ENCODE data around the gene DPCD.

Gene DPCD

DNA sequence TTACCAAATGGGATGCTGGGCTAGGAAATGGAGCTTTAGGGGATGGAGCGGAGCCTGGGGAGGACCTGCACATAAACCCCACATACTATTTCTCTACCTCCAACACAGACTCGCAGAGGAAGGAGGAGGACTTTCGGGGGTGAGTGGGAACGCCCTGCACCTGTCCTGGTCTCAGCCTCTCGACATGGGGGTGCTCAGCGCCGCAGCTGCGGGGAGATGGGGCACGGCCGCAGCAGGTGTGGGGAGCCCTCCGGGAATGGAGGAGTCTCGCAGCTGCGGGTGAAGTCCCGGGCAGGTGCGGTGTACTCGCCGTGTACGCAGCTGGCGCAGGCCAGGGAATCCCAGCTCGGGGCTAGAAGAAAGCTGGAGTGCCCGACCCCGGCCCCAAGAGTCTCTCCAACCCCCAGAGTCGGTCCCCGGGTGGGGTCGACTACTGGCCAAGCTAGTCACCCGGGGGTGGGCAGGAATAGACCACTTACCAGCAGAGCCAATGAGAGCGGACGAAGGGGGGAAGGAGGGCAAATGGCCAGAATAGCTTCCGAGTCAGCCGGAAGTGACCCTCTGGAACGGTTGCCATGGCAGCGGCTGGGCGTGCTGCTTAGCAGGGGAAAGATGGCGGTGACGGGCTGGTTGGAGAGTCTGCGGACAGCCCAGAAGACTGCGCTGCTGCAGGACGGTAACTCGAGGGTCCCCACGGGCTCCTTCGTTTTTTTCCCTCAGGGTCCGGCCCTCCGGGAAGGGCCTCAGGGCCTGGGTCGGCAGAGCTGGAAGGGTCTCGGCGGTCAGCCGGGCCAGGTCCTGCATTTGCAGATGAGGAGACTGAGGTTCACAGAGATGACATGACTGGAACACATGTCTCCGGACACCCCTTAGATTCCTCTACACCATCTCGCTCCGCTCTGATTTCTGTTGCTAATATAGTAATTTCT, at the start of gene DPCD, which contains the start of gene POLL:
Gene DPCD, plus strand, starts transcription at position 597 of the 929 bp plus-strand sequence. Its CDS starts 16 bp downstream, at position 613.
Gene POLL, minus strand, starts transcription at position 533 of the 929 bp plus-strand sequence. CDS start 897 bp downstream, outside the sequence.
- peak; percentile 71 for DNase-seq

DNA sequence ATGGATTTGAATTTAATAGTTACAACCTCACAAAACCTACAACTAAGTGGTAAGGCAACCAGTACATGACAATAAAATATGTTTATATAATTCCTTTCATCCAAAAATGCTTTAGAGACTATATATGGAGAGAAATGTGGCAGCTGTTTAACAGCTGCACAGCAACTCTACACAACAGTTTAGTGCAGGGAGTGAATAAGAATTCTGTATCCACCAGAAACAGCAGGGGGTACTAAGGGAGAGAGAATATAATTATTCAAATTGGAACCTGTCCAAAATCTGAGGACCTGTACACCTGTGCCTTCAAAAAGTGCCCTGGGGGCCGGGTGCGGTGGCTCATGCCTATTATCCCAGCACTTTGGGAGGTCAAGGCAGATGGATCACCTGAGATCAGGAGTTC, 49.7 kb upstream of the DPCD start:
- DNase-seq = no peak

DNA sequence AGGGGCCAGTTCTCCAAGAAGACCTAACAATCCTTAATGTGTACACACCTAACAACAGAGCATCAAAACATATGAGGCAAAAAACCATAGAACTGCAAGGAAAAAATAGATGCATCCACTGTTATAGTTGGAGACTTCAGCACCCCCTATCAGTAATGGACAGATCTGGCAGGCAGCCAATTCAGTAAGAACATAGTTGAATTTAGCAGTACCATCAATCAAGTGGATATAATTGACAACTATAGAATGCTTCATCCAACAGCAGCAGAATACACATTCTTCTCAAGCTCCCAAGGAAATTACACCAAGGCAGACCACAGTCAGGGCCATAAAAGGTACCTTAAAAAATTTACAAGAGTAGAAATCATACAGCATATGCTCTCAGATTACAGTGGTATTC, 42.2 kb upstream of the DPCD start:
- DNase-seq = no peak

DNA sequence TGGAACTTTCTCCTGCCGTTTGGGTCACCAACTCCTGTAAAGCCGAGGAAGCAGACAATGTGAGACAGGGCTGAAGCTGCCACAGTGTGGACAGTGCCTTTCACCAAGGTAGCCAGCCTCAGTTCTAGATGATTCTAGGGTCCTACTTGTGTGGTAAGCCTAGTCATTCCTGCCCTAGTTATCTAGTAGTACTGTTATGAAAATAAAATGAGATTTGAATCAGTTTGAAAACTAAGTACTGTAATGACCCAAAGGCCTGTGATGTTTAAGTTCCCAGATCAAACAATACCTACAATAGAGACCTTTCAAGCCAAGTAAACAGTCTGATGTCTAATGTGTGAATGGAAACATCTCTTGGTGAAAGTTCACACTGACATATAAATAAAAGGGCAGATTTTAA, 37.2 kb upstream of the DPCD start:
- DNase-seq = no peak

DNA sequence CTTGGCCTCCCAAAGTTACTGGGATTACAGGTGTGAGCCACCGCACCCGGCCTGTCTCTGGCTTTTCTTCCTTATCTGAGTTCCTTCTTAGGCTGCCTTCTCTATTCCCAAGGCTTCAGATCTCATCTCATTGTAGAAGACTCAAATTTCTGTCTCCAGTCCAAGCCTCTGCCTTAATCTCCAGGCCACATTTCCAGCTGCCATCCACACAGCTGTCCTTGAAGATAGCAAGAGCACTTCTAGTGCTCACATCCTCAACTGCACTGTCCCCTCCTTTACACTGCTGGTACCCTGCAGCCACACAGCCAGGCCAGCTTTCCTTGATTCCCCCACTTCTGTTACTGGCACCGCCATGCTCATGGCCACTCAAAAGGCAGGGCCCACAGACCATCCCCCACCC, 35.7 kb upstream of the DPCD start:
- no peak for DNase-seq

DNA sequence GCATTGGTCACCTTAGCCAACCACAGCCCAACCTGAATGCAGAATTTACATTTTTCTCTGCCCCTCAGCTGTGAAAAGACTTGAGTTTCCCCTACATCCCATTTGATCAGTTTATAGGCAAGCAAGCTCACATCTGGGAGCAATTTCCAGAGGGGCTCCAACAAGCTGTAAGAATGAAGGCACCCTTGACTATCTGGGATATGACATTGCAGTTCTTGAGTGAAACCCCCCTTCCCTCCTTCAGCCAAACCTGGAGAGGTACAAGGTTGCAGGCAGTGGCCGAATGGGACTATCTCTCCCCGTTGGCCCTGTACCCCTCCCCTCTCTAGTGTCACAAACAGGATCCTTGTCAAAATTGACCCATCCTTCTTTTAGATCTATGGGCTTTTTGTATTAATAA, 30.6 kb upstream of the DPCD start:
- no peak for DNase-seq

DNA sequence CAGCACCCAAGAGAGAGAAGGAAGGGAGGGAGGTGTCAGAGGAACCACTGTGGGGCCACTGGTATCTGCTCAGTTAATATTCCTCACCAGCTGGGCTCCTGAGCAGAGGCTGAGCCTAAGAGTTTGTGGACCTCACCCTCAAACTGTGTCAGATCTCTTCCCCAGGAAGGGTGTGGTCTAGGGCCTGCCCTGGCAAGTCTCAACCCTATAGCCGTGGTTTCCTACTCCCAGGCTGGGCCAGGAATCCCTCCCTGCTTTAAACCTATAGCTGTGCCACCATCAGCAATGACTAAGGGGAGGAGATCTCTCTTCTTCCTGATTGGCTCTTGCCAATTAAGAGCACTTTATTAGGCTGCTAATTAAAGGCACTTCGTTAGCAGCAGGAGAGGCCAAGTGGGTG, 29.9 kb upstream of the DPCD start:
- no peak for DNase-seq

DNA sequence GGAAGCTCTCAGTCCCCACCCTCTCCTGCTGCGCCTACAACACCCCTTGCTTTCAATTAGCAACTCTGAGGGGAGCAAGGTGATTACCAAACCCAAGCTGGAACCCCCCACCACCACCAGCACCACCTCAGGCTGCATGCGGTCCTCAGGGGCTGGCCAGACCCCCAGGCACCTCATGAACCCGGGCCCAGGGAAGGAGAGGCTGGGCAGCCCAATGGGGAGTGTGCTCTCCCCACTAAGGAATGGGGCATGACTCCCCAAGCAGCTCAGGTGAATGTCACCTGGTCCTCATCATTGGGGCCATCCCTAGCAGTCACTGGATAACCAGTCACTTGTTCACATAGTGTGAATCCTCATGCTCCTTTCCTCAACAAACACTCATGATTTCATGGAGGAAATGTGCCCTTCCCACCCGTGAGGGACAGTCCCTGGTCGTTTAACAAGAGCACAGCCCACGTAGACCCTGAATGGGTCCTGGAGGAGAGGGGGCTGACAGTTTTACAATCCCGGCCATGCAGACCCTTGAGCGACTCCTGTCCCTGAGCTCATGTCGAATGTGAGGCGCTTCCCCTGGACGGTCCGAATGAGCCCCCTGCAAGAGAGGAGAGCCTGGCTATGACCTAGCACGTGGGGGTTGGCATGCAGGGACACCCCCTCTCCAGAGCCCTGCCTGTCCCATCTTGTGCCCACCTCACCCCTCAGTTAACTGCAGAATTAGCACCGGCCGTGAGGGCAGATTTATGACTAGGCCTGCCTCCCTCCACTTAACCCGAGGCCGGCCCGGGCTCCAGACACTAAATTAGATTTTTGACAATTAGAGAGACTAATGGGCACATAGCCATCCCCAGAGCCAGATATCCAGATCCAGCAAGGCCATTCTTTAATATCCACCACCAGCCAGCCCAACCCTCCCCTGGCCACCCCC, 29.2 kb upstream of the DPCD start:
- DNase-seq = no peak

DNA sequence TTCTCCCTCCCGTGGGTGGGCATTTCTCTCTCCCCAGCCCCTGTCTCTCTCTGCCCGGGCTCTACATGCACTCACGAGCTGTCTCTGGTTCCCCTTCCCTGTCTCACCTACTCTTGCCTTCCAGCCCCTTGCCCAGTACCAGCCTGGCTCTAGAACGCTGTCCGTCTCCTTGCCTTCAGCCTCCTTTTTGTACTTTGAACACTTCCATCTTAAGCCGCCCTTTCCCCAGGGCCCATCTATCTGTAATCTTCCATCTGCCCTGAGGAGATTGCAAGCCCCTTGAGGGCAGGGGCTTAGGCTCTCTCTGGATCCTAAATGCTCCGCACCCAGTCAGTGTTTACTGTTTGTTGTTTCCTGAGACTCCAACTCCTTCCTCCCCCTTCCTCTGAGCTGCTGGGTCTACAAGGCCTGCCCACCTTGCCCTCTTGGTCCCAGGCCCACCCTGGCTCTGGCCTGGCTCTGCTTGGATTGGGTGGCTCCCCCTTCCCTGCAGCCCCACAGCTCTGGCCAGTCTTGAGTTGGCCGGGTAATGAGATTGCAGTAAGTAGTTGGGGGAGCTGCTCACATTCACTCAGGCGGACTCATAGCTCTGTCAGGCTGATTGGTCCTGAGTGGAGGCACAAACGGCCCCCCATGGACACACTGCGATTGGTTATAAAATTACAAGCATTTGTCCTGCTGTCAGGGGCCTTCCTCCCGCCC, 28.4 kb upstream of the DPCD start:
- no peak for DNase-seq

DNA sequence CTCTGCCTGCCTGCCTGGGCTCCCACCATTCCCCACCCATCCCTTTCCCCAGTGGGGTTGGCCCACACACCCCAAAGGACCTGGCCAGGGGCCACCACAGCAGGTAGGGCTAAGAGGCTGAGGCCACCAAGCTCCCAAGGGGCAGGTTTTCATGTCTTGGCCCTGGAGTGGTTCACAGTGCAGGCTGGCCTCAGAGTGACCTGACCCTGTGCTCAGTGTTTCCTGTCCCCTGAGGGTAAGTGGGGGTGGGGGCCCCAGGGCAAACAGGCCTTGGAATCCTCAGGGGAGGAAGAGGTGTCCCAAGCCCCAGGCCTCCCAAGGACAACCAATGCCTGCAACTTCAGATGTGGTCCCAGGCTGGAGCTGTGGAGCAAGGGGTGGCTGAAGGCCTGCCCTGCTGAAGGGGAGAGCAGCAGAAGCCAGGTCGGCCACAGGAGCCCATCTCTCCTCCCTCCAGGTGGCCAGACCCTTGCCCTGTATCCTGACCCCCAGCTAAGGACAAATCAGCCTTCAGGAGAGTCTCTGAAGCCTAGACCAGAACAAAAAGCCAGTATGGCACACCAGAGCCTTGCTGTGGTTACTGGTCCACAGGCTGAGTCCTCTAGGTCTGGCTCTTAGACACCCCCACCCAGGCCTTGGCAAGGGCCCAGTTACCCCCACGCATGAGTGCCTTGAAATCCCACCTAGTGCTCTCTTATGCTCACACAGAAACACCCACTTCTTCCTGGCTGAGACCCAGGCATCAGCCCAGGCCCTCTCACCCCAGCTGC, 27.6 kb upstream of the DPCD start:
- no peak for DNase-seq

DNA sequence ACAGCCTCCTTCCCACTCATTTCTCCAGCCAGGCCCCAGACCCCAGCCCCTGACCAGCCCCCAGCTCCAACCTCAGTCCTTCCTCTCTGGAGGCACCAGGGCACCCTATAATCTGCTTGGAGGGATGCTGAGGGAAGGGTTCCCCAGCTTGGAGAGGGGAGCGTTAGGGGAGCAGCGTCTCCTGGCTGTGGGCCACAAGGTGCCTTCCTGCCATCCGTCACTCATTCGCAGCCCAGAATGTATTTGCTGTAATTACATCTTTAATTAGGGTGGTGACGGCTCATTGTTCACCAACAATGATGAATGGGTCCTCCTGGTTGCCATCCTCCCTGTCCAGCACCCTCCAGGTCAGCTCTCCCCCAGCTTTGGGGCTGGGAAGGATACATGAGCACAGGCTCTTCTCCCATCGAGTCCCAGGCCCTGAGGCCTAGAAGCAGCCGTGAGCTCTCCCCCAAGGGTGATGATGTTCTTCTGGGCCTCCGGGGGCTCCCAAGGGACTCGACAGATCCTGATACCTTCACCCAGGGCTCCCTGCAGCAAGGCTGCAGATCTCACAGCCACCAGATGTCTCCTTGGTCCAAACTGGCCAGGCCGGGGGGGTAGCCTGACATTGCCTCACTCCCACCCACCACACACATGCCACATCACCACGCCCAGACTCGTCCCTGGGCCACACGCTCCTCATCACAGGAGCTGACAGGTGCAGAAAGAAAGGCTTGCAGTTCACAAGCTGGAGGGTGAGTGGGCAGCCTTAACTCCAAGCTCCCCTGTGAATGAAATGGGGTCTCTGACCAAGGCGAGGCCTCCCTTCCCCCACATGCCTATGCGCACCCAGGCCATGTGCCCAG, 26.8 kb upstream of the DPCD start:
- DNase-seq = no peak

DNA sequence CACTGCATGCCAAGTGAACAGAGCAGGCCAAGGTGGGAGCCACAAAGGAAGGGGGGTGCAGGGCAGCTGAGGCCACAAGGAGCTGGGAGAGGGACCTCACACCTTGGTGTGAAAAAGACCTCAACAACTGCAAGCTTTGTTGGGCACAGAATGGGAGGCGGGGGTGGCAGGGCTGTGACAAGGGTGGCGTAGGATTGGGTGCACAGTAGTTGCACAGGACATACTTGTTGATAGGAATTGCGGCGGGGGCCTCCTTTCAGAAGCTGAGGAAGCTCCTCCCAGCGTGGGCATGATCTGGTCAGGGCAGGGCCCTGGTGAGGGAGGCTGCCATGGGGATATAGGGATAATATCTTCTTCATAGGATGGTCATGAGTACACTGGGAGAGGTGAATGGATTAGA, 25.9 kb upstream of the DPCD start:
- no peak for DNase-seq

DNA sequence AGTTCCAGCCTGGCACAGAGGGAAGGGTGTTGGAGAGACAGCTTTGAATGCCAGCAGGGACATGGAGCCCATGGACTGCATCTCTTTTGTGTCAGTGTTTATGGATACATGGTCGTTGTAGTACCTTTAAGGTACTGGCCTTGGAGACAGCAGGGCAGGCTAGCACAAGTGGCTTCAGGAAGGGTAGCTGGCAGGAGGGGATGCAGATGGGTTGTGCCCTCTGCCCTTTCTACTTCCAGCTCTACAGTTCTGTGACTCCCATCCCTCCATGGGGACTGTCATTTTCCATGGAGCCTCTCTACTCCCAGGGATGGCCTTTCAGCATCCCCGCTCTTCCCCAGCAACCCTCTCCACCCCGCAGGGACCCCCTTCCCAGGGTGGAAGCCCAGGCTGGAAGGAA, 25.1 kb upstream of the DPCD start:
- no peak for DNase-seq

DNA sequence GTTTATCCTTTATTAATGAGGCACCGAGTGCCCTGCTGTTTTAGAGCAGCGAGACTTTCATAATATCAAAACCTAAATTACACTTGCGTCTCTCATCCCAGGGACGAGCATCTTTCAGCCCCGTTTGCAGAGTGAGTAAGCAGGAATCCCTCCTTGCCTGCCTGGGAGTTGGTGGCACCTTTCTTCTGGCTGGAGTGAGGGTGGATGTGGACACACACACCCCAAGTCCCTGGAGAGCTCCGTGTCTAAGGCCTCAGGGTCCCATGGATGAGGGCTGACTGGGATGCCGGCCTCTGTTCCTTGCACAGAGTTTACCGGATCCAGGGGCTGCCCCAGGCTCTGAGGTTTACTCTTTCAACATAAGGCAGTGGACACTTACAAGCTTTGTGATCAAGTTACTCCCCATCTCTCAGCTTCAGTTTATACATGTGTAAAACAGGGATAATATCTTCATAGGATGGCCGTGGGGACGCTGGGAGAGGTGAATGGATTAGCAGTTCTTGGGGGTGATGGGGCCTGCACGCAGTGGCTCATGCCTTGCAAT, 24.6 kb upstream of the DPCD start:
- no peak for DNase-seq

DNA sequence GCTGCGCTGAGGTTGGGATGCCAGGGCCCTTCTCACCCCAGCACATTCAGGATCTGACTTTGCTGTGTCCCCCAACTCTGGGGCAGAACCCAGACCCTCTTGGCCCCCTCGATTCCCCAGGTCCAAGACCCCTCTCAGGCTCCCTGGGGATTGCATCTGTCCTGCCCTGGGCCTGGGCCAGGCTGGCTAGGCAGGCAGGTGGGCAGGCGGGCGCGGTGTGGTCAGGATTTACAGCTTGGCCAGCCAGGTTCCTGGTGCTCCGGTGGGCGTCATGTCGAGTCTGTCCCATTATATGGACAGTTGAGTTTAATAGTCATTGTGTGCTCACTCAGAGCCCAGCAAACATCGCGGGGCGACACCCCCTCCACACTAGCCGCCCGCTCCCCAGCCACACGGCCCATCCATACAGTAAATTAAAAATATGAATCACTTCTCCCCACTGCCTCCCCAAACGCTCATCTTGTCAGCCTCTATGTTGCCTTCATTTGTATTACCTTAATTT, 23.6 kb upstream of the DPCD start:
- DNase-seq = no peak

DNA sequence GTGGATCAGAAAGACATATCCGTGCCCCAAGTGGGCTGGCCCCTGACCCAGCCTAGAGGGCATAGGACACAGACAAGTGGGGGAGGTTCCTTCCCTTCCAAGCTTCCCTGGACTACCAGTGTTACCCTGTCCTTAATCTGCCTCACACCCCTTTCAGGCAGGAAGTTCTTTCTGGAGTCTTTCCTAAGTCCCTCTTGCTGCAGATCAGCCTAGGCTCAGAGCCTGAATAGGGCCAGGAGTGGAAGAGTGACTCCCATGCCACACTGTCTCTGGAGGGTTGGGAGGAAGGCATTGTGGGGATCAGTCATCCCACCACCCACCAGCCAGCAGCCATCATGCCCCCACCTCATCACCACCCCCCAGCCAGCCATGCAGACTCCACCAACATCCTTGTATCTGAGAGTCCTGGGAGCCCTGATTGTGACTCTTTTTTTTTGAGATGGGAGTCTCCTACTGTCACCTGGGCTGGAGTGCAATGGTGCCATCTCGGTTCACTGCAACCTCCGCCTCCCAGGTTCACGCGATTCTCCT, 22.7 kb upstream of the DPCD start:
- DNase-seq = no peak

DNA sequence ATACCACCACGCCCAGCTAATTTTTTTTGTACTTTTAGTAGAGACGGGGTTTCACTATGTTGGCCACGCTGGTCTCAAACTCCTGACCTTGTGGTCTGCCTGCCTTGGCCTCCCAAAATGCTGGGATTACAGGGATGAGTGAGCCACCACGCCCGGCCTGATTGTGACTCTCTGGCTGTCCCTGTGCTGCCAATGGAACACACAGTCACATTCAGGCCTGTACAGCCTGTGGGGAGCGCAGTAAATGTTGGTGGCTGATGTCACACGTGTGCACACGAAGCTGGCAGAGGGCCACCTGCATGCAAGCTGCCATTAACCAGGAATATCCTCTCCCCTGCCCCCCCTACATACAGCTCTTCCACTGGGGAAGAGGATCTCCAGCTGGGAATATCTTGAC, 22.2 kb upstream of the DPCD start:
- no peak for DNase-seq

DNA sequence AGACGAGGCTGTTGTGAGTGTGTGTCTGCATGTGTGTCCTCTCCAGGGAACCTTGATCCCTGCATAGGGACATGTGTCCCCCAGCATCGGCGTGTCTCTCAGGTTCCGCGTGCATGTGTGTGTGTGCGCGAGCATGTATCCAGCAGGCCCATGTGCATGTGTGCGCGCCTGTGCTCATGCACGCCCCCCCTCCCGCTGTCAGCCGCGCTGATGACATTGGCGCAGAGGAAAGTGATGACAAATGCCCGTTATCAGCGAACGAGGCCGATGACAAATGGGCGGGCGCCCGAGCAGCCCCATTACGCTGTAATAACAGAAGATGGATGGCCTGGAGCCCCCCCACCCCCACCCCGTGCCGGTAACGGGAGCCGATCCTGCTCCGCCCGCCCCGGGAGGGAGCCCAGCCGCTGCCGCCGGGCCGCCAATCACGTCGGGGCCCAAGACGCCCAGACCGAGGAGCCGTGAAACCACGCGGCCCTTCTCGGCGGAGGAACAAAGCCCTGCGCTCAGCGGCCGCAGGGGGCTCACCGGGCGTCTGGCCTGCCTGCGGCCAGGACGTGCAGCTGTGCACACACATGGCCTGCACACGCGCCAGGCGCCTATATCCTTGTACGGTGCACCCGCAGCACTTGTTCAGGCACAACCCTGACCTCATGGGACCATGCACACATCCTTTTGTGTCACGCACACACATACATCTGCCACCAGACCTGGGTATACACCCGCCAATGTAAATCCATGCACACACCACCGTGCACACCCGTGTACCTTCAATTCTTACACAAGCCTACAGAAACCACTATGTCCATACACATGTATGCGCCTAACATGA, 21.6 kb upstream of the DPCD start:
- DNase-seq = no peak

DNA sequence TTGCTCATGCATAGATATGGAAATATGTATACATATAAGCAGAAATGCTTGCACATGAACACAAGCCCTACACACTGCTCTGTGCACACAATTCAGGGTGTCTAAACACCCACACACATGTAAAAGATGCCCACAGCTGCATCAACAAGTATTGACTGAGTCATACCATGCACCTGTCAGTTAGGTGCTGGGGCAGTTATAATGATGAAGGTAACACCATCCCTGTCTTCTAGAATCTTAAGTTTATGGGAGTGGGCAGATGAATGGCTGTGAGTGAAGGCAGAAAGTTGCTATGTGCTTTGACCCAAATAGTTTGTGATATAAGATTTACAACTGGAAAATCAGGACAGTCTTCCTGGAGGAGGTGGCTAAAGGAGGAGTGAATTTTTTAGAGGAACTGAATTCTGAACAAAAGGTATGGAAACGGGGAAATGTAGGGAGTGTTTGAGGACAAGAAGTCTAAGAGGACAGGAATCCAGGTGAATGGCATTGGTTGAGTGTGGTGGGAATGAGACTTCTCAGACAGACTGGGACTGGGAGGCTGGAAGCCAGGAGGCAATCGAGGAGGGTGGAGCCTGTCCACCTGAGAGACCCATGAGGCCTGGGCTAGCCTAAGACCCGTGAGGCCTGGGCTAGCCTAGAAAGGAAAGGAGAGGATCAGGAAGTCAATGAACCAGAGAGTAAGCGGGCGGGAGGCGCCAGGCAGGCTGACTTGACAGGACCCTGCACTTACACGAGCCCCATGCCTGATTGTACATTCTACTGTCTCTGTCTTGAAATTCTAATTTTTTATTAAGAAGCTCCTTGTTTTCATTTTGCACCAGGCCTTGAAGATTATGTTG, 20.7 kb upstream of the DPCD start:
- DNase-seq = no peak
